HL-60/S4 treated with phorbol 12-myristate 13-acetate at 8.2 ng/mL for 4 days and 3 days (cell line): ENCODE data around the gene WIZ.

Source experiments
- in situ Hi-C: fragments of 300-500 bp; cut with MboI; formaldehyde crosslinking; loops from 2 replicates; pipeline ENCODE4 v1.15.0; 2022; ENCODE audit warnings: low sequenced_read_pairs

The WIZ gene

GRCh38 chr19:15379083-15379998, 70.4 kb downstream of the WIZ start, which contains the start of gene AKAP8:
TSS of gene AKAP8 (minus strand) at chr19:15379787. CDS start at chr19:15379731, 56 bp downstream.
- in situ Hi-C loops, result no loop called here

- in situ Hi-C loops, result no loop called here
Measured at GRCh38 chr19:15378534-15379082, 71.1 kb downstream of the WIZ start.

DNA sequence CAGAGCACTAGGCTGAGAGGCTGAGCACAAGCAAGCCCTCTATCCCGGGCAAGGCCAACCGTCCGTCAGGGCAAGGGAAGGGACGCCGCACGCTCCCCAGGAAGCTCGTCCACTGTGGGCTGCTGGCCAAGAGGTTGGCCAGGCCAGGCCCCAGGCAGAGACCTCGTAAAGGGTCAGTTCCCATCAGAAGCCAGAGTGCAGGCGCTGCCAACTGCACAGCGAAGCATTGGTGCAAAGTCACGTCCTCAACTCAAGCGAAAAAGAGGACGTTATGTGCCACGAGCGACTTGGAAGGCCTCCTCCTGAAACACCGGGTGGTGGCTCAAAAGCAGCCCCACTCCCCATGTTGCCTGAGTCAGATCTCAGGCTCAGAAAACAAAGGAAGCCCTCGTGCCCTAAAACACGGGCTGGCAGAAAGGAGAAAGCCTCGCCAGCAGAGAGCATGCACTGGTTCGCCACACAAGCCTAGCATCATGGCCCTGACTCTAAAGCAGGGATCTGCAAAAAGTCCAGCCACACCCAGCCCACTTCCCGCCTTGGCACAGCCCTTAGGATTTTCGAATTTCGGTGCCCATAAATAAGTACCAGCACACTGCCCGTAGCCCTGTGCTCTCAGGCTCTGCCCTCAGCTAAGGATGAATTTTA, 74.8 kb downstream of the WIZ start:
- in situ Hi-C loops, result no loop called here

DNA sequence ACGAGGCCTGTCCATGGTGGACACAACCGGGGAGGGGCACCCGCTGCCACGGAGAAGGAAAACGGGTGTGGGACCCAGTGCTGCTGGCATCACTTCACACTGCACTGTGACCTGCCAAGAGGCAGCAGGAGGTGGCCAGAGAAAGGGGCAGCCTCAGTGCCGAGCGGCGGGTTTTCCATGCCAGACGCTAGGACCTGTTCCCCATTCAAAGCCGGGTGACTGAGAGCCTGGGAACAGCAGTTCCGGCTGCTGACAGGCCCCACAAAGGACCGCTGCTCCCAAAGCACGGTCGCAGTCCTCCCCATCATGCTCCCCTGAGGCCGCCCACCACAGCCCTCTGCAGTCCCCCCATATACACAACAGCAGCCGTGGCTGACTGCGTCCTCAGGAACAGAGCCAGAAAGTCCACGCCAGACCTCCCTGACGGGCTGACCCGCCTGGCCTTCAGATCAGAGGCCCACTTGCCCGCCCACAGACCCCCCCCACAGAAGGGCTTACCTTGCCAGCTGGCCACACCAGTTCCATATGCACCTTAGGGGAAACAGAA, 75.6 kb downstream of the WIZ start:
- in situ Hi-C loops, result no loop called here

GRCh38 chr19:15373644-15374043, 76.1 kb downstream of the WIZ start:
- in situ Hi-C loops, result no loop called here

GRCh38 chr19:15372891-15373301, 76.9 kb downstream of the WIZ start:
- in situ Hi-C loops, result no loop called here

GRCh38 chr19:15372470-15372869, 77.3 kb downstream of the WIZ start:
- in situ Hi-C loops, result no loop called here

DNA sequence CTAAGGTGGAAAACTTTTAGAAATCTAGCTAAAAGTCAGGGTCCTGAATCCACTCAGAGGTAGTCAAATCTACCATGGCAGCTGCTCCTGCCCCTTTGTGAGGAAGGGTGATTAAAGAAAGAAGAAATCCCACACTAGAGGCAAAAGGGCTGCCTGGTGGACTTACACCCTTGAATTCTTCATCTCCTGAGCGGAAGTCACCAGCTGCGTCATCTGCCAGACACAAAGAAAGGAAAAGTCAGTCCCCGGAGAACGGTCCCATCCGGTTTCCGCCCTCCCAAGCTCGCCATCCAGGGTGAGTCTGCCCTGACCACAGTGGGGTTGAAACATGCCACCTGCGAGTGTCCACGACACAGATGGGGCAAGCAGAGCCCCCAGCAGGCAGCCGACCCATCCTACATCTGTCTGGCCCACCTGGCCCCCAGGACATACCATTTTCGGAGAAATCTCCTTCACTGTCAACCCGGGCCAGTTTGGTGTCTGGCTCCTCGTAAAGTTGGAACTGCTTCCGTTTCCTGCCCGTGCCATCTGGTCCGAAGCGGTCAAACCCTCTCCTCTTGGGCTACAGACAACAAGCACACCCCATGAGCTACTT, 77.9 kb downstream of the WIZ start:
- in situ Hi-C loops, result no loop called here

DNA sequence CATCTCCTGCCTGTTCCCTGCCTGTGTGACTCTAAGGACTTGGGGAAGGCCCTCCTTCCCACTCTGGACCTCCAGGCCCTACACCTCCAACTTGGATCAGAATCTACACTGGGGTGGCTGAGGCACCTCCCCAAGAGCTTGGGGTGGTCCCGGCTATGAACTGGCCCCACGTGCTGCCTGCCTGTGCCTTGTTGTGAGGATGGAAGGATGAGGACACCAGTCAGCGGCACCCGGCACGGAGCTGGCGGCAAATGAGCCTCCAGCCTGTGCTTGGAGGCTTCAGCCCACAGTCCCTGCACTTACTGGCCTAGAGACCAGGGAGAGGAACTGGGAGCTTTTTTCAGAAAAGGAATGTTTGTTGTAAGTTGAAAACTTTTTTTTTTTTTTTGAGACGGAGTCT, 78.6 kb downstream of the WIZ start:
- in situ Hi-C loops, result no loop called here
